Pancreas (tissue), 10 donors: ENCODE measurements around the gene FIP1L1. TPM values are rescaled to one million over a fixed set of nuclear protein-coding genes. Genes with fewer than 3 reads are reported as not detected.
"Not testable (repeated sequence)": the region's sequence is repeated elsewhere in the genome, so short reads cannot be mapped to it uniquely, and the experiment has no call there.

Experiments
- ATAC-seq, 4 donors: fragments of 200-7000 bp; cut with Tn5 transposase; one replicate each; pipeline versions ENCODE4 v1.8.0 to v1.9.1; 2020; ENCODE audit warnings: mild to moderate bottlenecking in 4 of 4, moderate library complexity in 4 of 4
- DNase-seq, 6 donors: peaks; one replicate each; pipeline ENCODE4 v3.0.0-alpha.2; 2020
- FAIRE-seq: peaks from 2 replicates; lab custom pipeline; 2012; peaks lifted over from hg19 to GRCh38; lab: Jason Lieb, UNC
- H3K27ac ChIP-seq, 4 donors: fragments of 200-600 bp; sonication (generic); 1 replicate in 3 of 4; 2 replicates in 1 of 4; pipeline versions ENCODE4 v1.5.0 to v1.8.0; 2020
- H3K27me3 ChIP-seq, 4 donors: fragments of 200-600 bp; one replicate each; pipeline ENCODE4 v1.8.0; 2021
- H3K36me3 ChIP-seq, 3 donors: fragments of 200-600 bp; sonication (generic) in 1 of 3; one replicate each; pipeline versions ENCODE4 v1.5.0 to v1.8.0; 2020 to 2021
- H3K4me1 ChIP-seq, 3 donors: fragments of 200-600 bp; one replicate each; pipeline ENCODE4 v1.8.0; 2021
- H3K4me3 ChIP-seq, 4 donors: fragments of 200-600 bp; sonication (generic) in 2 of 4; one replicate each; pipeline versions ENCODE4 v1.5.0 to v1.8.0; 2020 to 2021
- H3K9me3 ChIP-seq, 4 donors: fragments of 200-600 bp; one replicate each; pipeline ENCODE4 v1.8.0; 2021
- WGBS, 2 donors: extraction: QIAGEN DNeasy Blood & Tissue Kit; methylation state at CpG; one replicate each; pipeline ENCODE4 v1.1.7; 2013; 5-methylcytosine and 5-hydroxymethylcytosine counted together
- intact Hi-C, 3 donors: fragments of 100-400 bp; cut with DNase I; formaldehyde crosslinking; loops; one replicate each; pipeline versions ENCODE4 v1.11.1 to v1.14.2; 2022
- polyA plus RNA-seq, 2 donors: library from polyadenylated mRNA; stranded (reverse); fragments of 200-250 nt; gene quantifications; one replicate each; pipeline ENCODE4 v1.2.3, GENCODE V29; 2013
- total RNA-seq, 6 donors: library from RNA; stranded (reverse); fragmentation: NEBNext Ultra II Directional in 4 of 6; extraction: Animal tissue kit (Norgen Biotek cat#: 25700) in 4 of 6; gene quantifications; one replicate each; pipeline versions ENCODE4 v1.2.1 to v1.2.4, GENCODE V29; 2021 to 2023
- TF ChIP-seq, protein P1 (sequence below), 4 donors: fragments of 200-600 bp; sonication (generic) in 3 of 4; IDR thresholded peaks; one replicate each; pipeline versions ENCODE4 v1.5.0 to v1.8.0; 2021; ENCODE audit warnings: antibody characterized with exemption in 4 of 4
- donor health status: healthy with polysubstance abuse.
- donor health status: DM: no; HTN: no; CAD: no; lungs with moderate emphysema.
- donor health status: DM: no; HTN: no; CAD: no.
- donor health status: control.
- donor health status: control.
- donor health status: Bipolar disorder and iron deficiency.
- donor health status: DM: yes; HTN: yes; CAD: no.
- donor health status: DM: no; HTN: no; CAD: no.
- donor health status: DM: no; HTN: no; CAD: no.
- donor health status: DM: yes; HTN: yes; CAD: no.

The FIP1L1 gene, protein sequence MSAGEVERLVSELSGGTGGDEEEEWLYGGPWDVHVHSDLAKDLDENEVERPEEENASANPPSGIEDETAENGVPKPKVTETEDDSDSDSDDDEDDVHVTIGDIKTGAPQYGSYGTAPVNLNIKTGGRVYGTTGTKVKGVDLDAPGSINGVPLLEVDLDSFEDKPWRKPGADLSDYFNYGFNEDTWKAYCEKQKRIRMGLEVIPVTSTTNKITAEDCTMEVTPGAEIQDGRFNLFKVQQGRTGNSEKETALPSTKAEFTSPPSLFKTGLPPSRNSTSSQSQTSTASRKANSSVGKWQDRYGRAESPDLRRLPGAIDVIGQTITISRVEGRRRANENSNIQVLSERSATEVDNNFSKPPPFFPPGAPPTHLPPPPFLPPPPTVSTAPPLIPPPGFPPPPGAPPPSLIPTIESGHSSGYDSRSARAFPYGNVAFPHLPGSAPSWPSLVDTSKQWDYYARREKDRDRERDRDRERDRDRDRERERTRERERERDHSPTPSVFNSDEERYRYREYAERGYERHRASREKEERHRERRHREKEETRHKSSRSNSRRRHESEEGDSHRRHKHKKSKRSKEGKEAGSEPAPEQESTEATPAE
- total RNA-seq (10 to 100 TPM in 5 of 6 donors, 1 to 10 TPM in 1; 10.0 to 27.8 (median 18.0) TPM), polyA plus RNA-seq (10 to 100 TPM; 16.0 to 27.1 TPM)

DNA sequence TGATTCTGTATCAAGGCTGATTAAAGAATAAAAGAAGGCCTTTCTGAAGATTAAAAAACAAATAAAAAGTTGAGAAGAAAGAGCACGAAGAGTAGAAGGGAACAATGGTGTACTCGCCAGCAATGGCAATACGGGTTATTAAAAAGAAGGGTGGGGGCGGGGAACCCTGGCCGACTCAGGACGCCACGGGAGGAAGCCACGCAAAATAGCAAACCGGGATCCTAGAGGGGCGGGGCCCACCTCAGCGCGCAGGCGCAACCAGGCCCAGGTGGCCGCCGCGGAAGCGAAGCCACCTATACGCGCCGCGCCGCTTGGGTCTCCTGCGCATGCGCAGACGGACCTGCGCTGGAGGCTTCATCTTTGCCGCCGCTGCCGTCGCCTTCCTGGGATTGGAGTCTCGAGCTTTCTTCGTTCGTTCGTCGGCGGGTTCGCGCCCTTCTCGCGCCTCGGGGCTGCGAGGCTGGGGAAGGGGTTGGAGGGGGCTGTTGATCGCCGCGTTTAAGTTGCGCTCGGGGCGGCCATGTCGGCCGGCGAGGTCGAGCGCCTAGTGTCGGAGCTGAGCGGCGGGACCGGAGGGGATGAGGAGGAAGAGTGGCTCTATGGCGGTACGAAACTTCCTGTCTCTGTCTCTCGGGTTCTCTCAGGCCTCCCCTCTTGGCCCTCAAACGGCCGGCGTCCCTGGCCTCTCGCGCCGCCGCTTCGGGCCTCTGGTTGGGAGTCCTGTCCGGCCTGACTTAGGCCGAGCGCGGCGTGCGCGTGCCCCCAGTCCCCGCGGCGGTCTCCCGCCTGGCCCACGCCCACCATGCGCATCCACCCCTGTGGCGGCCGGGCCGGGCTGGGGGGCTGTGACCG lies at the start of gene FIP1L1:
Gene FIP1L1 (plus strand): TSS at position 323 of the 852 bp plus-strand sequence. CDS start 198 bp downstream, at position 521.
- Histone ChIP-seq H3K4me1 (peaks cover 8 to 15% (median 15%) of the 10 kb centered on the region in 3 donors), H3K27ac (peak within 1 kb of the TSS; percentile 71 to 85 (median 76)), H3K36me3 (no peaks in the 10 kb centered on the region), H3K27me3 (no peaks in the 10 kb centered on the region), H3K4me3 (peak within 1 kb of the TSS; percentile 63 to 96 (median 90)), H3K9me3 (no peaks in the 10 kb centered on the region)
- ATAC-seq = peak; percentile 98 to 100 (median 100)
- 0% methylated on average over 70 to 85 of the region's 85 CpGs for WGBS, 2 donors
- peak; percentile 92 to 100 (median 98) for DNase-seq
- peak; percentile 13 for FAIRE-seq
- intact Hi-C loops = no loop called here
- TF ChIP-seq, protein P1, sequence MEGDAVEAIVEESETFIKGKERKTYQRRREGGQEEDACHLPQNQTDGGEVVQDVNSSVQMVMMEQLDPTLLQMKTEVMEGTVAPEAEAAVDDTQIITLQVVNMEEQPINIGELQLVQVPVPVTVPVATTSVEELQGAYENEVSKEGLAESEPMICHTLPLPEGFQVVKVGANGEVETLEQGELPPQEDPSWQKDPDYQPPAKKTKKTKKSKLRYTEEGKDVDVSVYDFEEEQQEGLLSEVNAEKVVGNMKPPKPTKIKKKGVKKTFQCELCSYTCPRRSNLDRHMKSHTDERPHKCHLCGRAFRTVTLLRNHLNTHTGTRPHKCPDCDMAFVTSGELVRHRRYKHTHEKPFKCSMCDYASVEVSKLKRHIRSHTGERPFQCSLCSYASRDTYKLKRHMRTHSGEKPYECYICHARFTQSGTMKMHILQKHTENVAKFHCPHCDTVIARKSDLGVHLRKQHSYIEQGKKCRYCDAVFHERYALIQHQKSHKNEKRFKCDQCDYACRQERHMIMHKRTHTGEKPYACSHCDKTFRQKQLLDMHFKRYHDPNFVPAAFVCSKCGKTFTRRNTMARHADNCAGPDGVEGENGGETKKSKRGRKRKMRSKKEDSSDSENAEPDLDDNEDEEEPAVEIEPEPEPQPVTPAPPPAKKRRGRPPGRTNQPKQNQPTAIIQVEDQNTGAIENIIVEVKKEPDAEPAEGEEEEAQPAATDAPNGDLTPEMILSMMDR (IDR thresholded peaks at IDR 0.05) = no peak

DNA sequence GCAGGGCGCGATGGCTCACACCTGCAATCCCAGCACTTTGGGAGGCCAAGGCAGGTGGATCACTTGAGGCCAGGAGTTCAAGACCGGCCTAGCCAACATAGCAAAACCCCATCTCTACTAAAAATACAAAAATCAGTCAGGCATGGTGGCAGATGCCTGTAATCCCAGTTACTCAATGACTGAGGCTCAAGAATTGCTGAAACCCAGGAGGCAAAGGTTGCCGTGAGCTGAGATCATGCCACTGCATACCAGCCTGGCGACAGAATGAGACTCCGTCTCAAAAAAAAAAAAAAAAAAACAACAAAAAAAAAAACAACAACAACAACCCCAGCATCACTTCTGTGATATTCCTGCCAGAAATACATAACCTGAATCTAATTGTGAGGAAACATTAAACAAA lies 42.5 kb upstream of the FIP1L1 start:
- H3K27ac ChIP-seq, FAIRE-seq, H3K9me3 ChIP-seq, DNase-seq, H3K36me3 ChIP-seq, H3K4me1 ChIP-seq, H3K4me3 ChIP-seq, H3K27me3 ChIP-seq, intact Hi-C loops, ATAC-seq: not testable (repeated sequence)
- WGBS, 2 donors = 96 to 98% methylated on average over 6 of the region's 6 CpGs

DNA sequence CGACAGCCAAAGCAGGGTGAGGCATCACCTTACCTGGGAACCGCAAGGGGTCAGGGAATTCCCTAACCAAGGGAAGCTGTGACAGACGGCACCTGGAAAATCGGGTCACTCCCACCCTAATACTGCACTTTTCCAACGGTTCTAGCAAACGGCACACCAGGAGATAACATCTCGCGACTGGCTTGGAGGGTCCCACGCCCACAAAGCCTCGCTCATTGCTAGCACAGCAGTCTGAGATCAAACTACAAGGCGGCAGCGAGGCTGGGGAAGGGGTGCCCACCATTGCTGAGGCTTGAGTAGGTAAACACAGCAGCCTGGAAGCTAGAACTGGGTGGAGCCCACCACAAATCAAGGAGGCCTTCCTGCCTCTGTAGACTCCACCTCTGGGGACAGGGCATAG lies 37.3 kb upstream of the FIP1L1 start:
- DNase-seq, H3K27me3 ChIP-seq, H3K27ac ChIP-seq, H3K36me3 ChIP-seq, H3K4me3 ChIP-seq, H3K9me3 ChIP-seq, ATAC-seq, intact Hi-C loops, FAIRE-seq, H3K4me1 ChIP-seq: not testable (repeated sequence)
- WGBS, 2 donors = 93 to 96% methylated on average over 12 of the region's 12 CpGs

DNA sequence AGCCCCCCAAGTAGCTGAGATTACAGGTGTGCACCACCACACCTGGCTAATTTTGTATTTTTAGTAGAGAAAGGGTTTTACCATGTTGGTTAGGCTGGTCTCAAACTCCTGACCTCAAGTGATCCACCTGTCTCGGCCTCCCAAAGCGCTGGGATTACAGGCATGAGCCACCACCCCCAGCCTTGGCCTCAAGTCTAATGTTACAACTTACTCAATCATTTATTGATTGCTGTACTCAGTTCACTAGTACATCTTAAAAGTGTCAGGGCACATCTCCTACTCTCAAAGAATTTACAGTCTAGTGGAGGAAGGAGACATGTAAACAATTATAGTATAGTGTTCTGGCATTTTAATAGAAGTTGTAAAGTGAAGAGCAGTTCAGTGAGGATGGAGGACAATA lies 31.0 kb upstream of the FIP1L1 start:
- ATAC-seq, DNase-seq, H3K4me3 ChIP-seq, H3K27ac ChIP-seq, H3K4me1 ChIP-seq, H3K36me3 ChIP-seq, intact Hi-C loops, FAIRE-seq, H3K9me3 ChIP-seq, H3K27me3 ChIP-seq: not testable (repeated sequence)
- WGBS, 2 donors = 97 to 98% methylated on average over 2 of the region's 2 CpGs

DNA sequence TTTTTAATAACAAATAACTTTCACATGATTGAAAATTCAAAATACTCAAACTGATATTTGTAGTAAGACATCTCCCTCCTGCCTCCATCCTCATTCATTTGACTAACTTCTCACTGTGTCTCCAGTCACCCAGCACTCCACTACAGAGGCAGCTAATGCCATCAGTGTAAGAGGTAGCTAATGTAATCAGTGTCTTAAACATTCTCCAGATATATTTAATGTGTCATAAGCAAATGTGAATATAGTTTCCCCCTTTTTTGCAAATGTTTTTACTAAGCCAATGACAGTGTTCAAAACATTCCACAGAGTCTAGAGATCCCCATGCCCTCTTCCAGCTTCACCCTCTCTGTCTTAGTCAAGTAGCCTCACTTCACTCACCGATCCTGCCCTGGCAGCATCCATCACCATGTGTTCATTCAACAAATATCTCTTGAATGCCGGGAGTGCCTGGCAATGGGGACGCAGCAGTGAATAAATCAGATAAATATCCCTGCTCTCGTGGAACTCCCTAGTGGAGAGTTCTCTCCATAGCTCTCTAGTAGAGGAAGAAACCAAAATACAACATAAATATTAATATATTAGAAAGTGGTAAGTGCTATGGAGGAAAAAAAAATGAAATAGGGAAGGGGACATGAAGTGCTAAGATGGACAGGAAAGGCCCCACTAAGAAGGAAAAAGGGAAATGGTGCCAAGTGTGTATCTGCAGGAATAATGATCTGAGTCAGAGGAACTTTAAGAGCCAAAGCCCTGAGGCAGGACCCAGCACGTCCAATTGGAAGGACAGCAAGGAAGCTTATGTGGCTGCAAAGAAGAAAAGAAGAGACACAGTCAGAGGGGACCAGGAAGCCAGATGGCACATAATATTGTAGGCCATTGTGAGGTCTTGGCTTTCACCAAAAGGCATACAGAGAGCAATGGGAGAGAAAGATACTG lies 30.3 kb upstream of the FIP1L1 start:
- no peak for ATAC-seq
- H3K4me1 ChIP-seq = no peaks in the 10 kb centered on the region
- H3K4me3 ChIP-seq = no peak overlapping the region
- no peaks in the 10 kb centered on the region for H3K9me3 ChIP-seq
- H3K27me3 ChIP-seq = no peaks in the 10 kb centered on the region
- FAIRE-seq = no peak
- whole genome bisulfite sequencing, 2 donors = 78% methylated on average over 5 of the region's 5 CpGs
- TF ChIP-seq, protein P1 (IDR thresholded peaks at IDR 0.05) = no peak
- H3K27ac ChIP-seq = no peak overlapping the region
- DNase-seq = no peak
- H3K36me3 ChIP-seq = no peaks in the 10 kb centered on the region
- intact Hi-C loops = no loop called here
